ENCODE data around the gene RASA2.

DNA sequence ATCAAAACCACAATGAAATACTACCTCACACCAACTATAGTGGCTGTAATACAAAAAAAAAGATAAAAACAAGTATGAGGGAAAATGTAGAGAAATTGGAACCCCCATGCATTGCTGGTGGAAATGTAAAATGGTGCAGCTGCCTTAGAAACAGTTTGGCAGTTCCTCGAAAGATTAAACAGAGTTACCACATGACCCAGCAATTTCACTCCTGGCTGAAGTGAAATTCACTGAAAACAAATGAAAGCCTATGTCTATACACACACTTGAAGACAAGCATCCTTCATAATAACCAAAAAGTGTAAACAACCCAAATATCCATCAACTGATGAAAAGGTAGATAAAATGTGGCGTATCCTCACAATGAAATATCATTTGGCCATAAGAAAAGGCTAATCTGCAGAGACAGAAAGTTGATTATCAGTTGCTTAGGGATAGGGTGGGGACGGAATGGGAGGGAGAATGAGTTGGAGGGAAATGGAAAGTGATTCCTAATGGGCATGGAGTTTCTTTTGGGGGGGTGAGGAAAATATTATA is 20.1 kb upstream of the RASA2 start:
- TF ChIP-seq POLR2AphosphoS5 (IDR thresholded peaks at IDR 0.05), result no peak
- TF ChIP-seq, protein P1, sequence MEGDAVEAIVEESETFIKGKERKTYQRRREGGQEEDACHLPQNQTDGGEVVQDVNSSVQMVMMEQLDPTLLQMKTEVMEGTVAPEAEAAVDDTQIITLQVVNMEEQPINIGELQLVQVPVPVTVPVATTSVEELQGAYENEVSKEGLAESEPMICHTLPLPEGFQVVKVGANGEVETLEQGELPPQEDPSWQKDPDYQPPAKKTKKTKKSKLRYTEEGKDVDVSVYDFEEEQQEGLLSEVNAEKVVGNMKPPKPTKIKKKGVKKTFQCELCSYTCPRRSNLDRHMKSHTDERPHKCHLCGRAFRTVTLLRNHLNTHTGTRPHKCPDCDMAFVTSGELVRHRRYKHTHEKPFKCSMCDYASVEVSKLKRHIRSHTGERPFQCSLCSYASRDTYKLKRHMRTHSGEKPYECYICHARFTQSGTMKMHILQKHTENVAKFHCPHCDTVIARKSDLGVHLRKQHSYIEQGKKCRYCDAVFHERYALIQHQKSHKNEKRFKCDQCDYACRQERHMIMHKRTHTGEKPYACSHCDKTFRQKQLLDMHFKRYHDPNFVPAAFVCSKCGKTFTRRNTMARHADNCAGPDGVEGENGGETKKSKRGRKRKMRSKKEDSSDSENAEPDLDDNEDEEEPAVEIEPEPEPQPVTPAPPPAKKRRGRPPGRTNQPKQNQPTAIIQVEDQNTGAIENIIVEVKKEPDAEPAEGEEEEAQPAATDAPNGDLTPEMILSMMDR (IDR thresholded peaks at IDR 0.05), result no peak
